Stimulated activated CD8-positive, alpha-beta memory T cell treated with anti-CD3 and anti-CD28 coated beads, Interleukin-12 subunit alpha, Interleukin-12 subunit beta, amount 100 ng/mL, for 1 hour (primary cell): ENCODE data around the gene RFTN1.
"Not testable (repeated sequence)": the region's sequence is repeated elsewhere in the genome, so short reads cannot be mapped to it uniquely, and the experiment has no call there.

Experiments
- DNase-seq: peaks from one replicate; pipeline ENCODE4 v3.0.0-alpha.2; 2020; ENCODE audit warnings: low read depth

Gene RFTN1

GRCh38 chr3:16507578-16508242, 5.8 kb downstream of the RFTN1 start:
- DNase-seq, result no peak

GRCh38 chr3:16506884-16507577, 6.5 kb downstream of the RFTN1 start:
- DNase-seq, result no peak

DNA sequence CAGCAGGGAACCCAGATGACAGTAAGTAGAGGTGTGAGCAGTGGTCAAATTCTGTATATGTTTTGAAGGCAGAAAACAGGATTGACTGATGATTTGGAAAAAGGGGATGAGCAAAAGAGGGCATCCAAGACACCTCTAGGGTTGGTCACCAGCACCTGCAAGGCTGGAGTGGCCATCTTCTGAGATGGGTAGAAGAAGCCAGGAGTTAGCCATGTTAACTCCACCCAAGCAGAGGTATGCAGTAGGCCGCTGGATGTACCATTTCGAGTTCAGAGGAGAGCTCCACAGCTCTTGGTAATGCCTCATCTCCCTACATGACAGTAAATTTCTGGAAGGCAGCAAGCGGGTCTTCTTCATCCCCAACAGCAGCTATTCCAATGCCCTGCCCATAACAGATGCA, 7.0 kb downstream of the RFTN1 start:
- DNase-seq, result no peak

DNA sequence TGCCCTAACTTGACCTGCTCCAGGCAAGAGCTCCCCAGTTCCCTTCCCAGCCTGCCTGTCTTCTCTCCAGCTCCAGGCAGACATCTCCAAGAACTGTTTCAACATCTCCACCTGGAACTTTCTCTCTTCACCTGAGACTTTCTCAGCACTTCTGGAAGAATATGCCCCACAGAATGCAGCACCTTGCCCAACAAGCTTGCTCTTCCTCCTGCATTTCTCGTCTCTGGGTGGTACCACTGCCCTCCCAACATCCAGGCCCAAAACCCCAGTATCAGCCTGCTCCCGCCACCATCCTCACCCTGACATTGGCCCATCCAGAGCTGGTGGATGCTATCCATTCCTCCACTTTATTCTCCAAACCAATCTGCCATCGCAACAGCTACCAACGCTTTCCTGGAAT, 8.8 kb downstream of the RFTN1 start:
- no peak for DNase-seq

DNA sequence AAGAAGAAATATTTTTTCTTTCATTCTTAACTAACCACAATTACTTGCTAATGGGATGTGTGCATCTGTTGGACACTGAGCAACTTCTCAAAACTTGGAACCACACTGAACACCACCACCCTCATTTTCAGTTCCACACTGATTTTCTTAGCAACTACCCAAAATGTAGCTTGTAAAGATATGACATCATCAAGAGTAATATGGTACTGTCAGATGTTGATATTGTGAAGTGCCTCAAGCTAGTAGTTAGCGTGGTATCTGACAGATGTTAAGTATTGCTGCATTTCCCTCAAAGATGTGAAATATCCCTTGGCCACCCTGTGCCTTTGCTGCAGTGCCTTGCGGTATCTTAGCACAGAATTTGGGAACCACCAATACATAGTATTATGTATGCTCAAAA, 9.3 kb downstream of the RFTN1 start:
- no peak for DNase-seq

DNA sequence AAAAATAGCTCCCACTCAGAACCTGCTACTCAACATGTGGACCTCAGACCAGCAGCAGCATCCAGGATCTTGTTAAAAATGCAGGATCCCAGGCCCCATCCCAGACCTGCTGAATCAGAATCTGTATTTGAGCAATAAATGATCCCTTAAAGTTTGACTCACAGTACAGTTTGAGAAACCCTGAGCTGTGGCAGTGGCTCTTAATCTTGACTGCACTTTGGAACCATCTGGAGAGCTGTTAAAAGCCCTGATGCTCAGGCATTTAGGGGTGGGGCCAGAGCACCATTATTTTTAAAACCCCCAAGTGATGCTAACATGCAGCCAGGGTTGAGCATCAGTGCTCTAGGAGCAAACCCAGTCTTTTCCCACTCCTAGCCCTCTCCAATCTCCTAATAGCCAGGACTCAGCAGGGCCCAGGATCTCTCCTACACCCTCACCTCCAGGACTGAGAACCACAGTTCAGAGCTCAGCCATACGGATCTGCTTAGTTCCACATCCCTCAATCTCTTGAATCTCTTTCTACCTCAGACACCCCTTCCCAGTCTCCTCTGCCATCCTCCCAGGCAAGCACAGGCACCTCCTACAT, 10.2 kb downstream of the RFTN1 start:
- no peak for DNase-seq

DNA sequence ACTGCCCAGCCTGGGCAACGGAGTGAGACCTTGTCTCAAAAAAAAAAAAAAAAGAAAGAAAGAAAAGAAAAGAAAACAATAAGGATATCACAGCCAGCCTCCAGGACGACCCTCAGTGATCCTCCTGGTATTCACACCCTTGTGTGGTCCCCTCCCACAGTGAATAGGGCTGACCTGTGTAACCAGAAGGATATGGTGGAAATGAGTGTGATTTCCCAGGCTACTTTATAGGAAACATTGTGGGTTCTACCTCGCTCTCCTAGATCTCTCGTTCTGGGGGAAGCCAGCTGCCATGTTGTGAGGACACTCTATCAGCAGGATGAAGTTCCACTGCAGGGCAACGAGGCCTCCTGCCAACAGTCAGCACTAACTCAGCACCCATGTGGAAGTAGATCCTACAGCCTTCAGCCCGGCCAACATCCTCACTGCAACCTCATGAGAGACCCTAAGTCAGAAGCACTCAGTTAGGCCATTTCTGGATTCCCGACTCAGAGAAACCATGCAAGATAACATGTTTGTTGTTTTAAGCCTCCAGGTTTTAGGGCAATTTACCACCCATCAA, 11.1 kb downstream of the RFTN1 start:
- DNase-seq, result no peak

GRCh38 chr3:16501376-16501775, 12.1 kb downstream of the RFTN1 start:
- no peak for DNase-seq

- no peak for DNase-seq
Observed at GRCh38 chr3:16500911-16501310, 12.6 kb downstream of the RFTN1 start.

DNA sequence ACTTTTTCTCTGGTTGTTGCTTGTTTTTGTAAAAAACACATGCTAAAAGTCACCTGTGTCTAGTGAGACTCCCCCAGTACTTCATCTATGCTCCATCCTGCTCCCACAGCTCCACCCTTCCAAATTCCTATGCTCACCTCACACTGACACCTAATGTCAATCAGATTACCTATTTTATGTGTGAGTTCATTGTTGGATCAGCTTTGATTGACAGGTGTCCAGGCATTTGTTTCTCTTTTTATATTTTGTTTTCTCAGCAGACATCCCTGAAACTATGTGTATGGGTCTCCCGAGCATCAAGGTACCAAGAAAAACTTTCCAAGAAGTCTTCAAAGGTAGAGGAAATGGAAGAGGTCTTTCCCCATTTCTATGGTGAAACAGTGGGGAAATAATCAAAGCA, 13.4 kb downstream of the RFTN1 start:
- DNase-seq, result no peak

DNA sequence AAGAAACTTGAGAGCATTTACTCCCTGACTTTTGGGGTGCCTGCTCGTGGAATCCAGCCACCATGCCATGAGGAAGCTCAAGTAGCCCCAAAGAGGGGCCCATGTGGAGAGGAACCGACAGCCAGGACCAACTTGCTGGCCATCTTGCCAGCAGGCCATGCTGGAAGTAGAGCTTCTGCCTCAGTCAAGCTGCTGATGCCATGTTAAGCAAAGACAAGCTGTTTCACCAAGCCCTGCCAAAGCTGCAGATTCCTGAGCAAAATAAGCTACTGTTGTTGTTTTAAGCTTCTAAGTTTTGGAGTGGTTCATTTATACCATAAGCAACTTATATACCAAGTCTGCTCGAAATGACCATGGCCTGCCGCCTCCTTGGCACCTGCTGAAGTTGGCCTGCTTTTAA, 14.1 kb downstream of the RFTN1 start:
- DNase-seq, result no peak

DNA sequence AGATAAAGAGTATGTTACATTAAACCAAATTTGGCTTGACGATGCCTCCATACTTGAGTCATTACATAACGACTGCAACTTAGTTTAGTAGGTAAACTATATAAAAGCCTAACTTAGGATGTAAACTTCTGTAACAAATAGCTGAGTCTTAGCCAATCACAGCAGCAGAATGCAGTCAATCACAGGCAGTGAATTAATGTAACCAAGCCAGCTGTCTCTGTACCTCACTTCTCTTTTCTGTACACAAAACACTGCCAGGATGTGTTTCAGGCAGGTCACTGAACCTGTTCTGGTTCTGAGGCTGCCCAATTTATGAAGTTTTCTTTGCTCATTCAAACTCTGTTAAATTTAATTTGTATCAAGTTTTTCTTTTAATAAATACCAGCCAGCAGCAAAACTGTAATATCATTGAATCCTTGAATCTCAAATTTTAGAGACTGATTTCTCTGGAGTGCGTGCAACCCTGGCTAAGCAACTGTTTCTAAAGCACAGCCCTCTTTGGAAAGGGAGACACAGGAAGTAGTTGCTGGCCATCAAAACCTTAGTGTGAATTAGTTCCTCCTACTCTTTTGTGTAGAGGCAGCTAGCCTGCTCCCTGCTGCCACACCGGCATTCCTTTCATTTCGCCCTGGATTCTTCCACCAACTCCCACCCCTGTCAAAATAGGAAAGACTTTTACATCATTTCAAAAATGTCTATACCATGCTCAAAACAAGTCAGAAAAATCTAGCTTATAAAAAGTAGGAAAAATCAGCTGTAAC, 15.2 kb downstream of the RFTN1 start:
- DNase-seq, result no peak

GRCh38 chr3:16496408-16497222, 16.9 kb downstream of the RFTN1 start:
- DNase-seq, result no peak

- no peak for DNase-seq
Observed at GRCh38 chr3:16496008-16496407, 17.5 kb downstream of the RFTN1 start.

- no peak for DNase-seq
Observed at GRCh38 chr3:16494814-16495431, 18.6 kb downstream of the RFTN1 start.

DNA sequence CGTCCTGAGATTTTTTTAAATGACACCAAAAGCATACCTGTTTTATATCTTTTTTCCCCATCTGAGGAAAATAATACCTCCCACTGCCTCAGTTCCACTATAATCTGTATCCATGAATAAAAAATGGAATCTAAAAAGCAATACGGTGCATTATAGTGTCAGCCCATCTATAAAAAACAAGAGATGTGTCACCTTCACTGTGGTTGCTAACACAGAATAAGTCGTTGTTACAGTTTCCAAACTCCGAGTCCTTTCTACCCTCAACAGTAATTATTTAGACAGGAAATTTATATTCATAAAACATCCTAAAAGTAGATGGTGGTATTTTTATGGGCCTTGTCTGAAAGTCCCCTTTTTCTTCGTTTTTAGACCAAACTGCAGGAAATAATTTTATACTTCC, 19.4 kb downstream of the RFTN1 start:
- DNase-seq, result no peak

DNA sequence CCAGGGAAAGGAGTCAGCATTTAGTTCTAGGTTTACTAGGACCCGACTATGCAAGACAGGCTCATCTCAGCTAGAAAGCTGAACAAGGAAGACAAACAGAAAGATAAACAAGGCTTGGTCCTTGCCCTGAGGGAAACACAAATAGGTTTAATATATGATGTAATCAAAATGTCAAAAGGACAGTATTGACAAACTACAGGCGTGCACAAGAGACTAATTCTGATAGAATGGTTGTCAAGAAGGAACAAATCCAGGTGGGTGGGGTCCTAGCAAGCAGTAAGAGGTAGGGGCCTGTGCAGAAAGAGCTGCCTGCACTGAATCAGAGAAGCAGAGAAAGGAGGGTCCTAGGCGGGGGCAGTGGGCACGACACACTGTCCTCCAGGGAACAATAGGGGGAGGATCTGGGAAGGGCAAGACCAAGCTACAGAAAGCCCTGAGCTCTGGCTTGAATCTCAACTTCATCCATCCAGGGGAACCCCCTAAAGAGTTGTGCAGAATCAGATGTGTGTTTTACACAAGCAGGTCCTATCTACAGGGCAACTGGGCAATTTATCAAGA, 23.4 kb downstream of the RFTN1 start:
- DNase-seq, result no peak

- not testable (repeated sequence) for DNase-seq
Observed at GRCh38 chr3:16489326-16490061, 24.0 kb downstream of the RFTN1 start.

DNA sequence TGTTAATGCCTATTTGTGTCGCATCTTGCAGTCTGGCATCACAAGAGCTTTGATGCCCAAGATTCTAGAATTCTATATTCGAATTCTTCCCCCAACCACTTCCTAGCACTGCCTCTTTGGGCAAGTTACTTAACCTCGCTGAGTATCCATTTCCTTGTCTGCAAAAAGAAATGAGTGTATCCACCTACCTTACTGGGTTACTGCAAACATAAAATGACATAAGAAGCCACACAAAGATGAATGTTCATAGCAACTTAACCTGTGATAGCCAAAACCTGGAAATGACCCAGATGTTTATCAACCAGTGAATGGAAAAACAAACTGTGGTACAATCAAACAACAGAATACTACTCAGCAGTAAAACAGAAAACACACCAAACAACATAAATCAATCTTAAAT, 24.9 kb downstream of the RFTN1 start:
- DNase-seq, result no peak

GRCh38 chr3:16487511-16488175, 25.9 kb downstream of the RFTN1 start:
- no peak for DNase-seq
